GM18867 (cell line): ENCODE data around the gene ATOH7.

Experiments
- ATAC-seq: cut with Tn5 transposase; IDR thresholded peaks from one replicate; pipeline ENCODE4 v1.9.1; 2021; ENCODE audit warnings: mild to moderate bottlenecking, moderate library complexity; ENCODE audit not compliant: unreplicated experiment

Gene ATOH7

GRCh38 chr10:68184546-68184945 is 47.4 kb downstream of the ATOH7 start:
- no peak for ATAC-seq
